ENCODE results near the gene HOXD9. TPM values are rescaled to one million over a fixed set of nuclear protein-coding genes. Genes with fewer than 3 reads are reported as not detected.

The HOXD9 gene
- total and polyA plus RNA-seq, 7 donors, result 0.46 to 27.1 (median 10.6) TPM

DNA sequence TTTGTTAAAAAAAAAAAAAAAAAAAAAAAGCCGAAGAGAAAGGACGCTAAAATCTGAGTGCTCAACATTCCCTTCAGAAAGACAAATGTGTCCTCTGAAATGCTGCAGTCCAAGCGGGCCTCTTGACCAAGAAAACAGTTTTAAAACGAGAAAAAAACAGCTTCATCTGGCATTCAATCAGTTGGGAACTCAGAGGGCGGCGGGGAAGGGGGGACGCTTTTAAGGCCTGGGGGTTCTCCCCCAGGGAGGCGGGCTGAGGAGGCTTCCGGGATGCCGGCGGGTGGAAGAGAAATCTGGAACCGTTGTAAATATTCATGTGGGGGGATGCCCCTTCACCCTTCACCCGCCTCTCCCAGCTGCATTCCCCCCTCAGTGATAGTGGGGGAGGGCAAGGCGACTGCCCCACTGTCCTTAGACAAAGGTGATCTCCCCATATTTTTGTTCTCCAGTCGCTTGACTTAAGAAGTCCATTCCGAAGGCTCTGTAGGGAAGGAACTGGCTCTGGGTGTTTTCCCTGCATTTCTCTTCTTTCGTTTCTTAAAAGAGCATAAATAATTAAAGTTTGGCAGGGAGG is 18.7 kb upstream of the HOXD9 start:
- Histone ChIP-seq H3K27ac (peak overlapping the region in 3 of 4 donors; percentile 92 to 96 (median 95)), H3K9me3 (no peaks in the 10 kb centered on the region), H3K4me1 (peaks cover 0 to 60% (median 39%) of the 10 kb centered on the region in 4 donors), H3K4me3 (peak overlapping the region; percentile 59 to 65 (median 60)), H3K36me3 (peaks cover 0 to under 1% (median 0%) of the 10 kb centered on the region in 4 donors), H3K27me3 (peaks cover 0 to 83% (median 15%) of the 10 kb centered on the region in 3 donors)
- no peak for TF ChIP-seq POLR2A (IDR thresholded peaks at IDR 0.05)
- no peak for TF ChIP-seq EP300 (IDR thresholded peaks at IDR 0.05)
- TF ChIP-seq POLR2AphosphoS5 (IDR thresholded peaks at IDR 0.05), result no peak
- TF ChIP-seq, protein P1, sequence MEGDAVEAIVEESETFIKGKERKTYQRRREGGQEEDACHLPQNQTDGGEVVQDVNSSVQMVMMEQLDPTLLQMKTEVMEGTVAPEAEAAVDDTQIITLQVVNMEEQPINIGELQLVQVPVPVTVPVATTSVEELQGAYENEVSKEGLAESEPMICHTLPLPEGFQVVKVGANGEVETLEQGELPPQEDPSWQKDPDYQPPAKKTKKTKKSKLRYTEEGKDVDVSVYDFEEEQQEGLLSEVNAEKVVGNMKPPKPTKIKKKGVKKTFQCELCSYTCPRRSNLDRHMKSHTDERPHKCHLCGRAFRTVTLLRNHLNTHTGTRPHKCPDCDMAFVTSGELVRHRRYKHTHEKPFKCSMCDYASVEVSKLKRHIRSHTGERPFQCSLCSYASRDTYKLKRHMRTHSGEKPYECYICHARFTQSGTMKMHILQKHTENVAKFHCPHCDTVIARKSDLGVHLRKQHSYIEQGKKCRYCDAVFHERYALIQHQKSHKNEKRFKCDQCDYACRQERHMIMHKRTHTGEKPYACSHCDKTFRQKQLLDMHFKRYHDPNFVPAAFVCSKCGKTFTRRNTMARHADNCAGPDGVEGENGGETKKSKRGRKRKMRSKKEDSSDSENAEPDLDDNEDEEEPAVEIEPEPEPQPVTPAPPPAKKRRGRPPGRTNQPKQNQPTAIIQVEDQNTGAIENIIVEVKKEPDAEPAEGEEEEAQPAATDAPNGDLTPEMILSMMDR (IDR thresholded peaks at IDR 0.05), result no peak
- 14 to 22% methylated on average over 17 of the region's 17 CpGs for WGBS, 2 donors
- DNase-seq, result peak; percentile 65
- intact Hi-C loops (cut with DNase I), result no loop called here

DNA sequence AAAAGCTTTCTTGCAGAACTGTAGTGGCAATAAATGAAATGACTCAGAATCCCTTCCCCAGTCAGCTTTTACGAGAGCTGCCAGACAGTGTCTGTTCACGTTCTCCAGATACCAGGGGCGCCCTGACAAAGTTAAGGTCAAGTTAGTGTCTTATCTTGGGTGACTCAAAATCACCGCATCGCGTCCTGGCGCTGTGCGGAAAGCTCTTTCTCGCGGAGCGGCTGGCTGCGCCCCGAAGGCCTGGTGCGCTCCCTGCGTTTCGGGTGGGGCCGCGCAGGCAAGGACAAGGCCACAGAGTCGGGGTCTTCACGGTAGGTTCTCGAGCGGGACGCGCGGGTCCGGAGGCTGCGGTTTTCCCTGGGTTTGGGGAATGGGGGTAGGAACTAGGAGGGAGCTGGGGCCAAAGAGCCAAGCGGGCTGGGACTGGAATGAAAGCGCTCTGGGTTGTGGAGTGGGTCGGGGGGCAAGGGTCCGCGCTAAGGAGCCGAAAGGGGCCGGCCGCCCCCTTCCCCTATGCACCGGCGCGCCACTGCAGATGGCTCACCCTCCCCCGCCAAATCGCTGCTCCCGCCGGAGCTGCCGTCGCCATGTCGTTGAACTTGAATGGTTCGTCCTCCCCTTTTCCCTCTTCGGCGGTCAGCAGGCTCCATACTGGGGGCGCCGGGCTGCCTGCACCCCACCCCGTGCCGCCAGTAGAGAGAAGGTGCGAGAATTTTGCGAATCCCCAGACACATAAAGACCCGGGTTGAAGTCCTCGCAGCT is 18.0 kb upstream of the HOXD9 start:
- Histone ChIP-seq H3K27me3 (peaks cover 0 to 83% (median 15%) of the 10 kb centered on the region in 3 donors), H3K27ac (peak overlapping the region in 3 of 4 donors; percentile 92 to 96 (median 95)), H3K4me1 (peaks cover 0 to 66% (median 43%) of the 10 kb centered on the region in 4 donors), H3K4me3 (peak overlapping the region; percentile 59 to 65 (median 60)), H3K9me3 (no peaks in the 10 kb centered on the region), H3K36me3 (peaks cover 0 to 6% (median 0%) of the 10 kb centered on the region in 4 donors)
- TF ChIP-seq EP300 (IDR thresholded peaks at IDR 0.05) (no peak), POLR2A (IDR thresholded peaks at IDR 0.05) (peak in 1 of 2 donors; percentile 55), POLR2AphosphoS5 (IDR thresholded peaks at IDR 0.05) (peak; percentile 58 to 79 (median 76))
- TF ChIP-seq, protein P1 (IDR thresholded peaks at IDR 0.05), result no peak
- intact Hi-C loops (cut with DNase I), result no loop called here
- peak; percentile 78 for DNase-seq
- WGBS, 2 donors, result 4 to 5% methylated on average over 56 of the region's 56 CpGs

DNA sequence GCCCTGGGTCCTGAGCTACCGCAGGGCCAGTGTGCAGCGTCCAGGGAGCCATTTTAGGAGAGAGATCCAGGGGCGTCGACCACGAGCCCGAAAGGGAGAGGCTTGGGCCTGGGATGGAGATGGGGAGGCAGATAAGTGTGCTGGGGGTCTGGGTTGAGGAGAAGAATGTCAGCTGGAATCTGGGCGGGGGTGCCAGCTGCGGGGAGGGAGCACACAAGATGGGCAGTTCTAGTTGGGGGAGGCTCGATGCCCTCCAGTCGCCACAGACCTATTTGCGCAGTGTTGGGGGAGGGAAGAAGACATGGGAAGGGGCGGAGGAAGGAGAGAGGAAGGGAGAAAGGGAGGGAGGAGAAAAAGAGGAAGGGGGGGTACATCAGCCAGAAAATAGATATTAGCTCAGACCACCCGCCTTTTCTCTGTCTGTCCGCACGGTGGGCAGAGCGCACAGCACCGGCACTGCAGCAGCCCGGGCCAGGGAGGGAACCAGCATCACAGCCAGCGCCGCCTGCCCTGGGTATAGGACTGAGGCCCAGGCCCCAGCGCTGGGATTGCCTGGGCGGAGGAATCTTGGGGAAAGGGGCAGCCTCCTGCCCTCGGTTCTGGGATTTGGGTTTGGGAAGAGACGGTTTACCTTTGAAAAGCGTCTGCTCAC is 17.3 kb upstream of the HOXD9 start:
- peaks cover 0 to 82% (median 13%) of the 10 kb centered on the region in 3 donors for H3K27me3 ChIP-seq
- H3K36me3 ChIP-seq, result peaks cover 0 to 12% (median 0%) of the 10 kb centered on the region in 4 donors
- peaks cover 0 to 58% (median 44%) of the 10 kb centered on the region in 4 donors for H3K4me1 ChIP-seq
- H3K27ac ChIP-seq, result peak overlapping the region in 3 of 4 donors; percentile 92 to 96 (median 95)
- 21 to 41% methylated on average over 25 of the region's 25 CpGs for WGBS, 2 donors
- no peaks in the 10 kb centered on the region for H3K9me3 ChIP-seq
- TF ChIP-seq POLR2AphosphoS5 (IDR thresholded peaks at IDR 0.05), result peak; percentile 55 to 77 (median 70)
- TF ChIP-seq, protein P1 (IDR thresholded peaks at IDR 0.05), result no peak
- no peak for TF ChIP-seq EP300 (IDR thresholded peaks at IDR 0.05)
- peak; percentile 34 to 37 for TF ChIP-seq POLR2A (IDR thresholded peaks at IDR 0.05)
- peak; percentile 74 for DNase-seq
- intact Hi-C loops (cut with DNase I), result no loop called here
- H3K4me3 ChIP-seq, result peak overlapping the region; percentile 59 to 65 (median 60)

DNA sequence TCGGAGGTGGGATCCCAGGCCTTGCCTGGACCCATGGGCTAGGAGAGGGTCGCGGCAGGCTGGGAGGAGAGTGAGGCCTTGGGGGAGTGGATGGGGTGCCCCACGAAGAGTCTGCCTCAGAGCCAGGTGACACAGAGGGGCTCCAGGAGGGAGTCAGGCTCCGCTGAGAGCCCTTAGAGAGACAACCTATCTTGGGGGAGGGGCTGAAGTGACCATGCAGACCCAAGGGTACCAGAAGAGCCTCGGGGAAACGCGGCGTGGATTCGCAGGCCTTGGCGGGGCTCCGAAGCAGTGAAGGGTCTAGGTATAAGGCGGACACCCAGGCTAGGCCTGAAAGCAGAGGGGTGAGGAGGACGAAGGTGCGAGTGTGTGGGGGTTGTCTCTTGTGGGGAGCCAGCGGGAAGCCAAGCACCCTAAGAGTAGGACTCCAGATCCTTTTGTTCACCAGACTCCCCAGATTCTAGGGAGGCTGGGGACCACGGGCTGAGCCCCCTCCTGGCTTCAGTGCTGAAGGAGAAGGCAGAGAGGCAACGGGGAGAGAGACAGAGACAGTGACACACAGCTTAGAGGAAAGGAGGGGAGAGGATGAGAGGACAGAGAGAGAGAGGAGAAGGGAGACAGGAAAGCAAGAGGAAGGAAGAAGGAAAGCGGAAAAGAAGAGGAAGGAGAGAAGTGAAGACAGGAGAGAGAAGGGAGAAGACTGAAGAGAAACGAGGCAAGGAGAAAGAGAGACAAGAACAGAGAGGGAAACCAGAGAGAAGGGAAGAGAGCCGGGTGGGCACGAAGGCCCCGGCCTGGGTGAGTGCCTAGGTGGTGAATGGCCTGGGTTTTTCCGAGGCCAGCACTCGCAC is 16.6 kb upstream of the HOXD9 start:
- H3K4me1 ChIP-seq, result peaks cover 0 to 56% (median 44%) of the 10 kb centered on the region in 4 donors
- 27 to 49% methylated on average over 25 of the region's 25 CpGs for WGBS, 2 donors
- TF ChIP-seq EP300 (IDR thresholded peaks at IDR 0.05), result no peak
- no peak for TF ChIP-seq POLR2A (IDR thresholded peaks at IDR 0.05)
- TF ChIP-seq, protein P1 (IDR thresholded peaks at IDR 0.05), result no peak
- no peaks in the 10 kb centered on the region for H3K9me3 ChIP-seq
- peak overlapping the region in 3 of 4 donors; percentile 92 to 96 (median 95) for H3K27ac ChIP-seq
- peak; percentile 66 for DNase-seq
- peak overlapping the region; percentile 59 to 65 (median 60) for H3K4me3 ChIP-seq
- intact Hi-C loops (cut with DNase I), result no loop called here
- peaks cover 0 to 80% (median 6%) of the 10 kb centered on the region in 3 donors for H3K27me3 ChIP-seq
- peaks cover 0 to 18% (median 0%) of the 10 kb centered on the region in 4 donors for H3K36me3 ChIP-seq
